Sigmoid colon (tissue), 4 donors: ENCODE measurements around the gene EGR1.

Experiments
- CTCF ChIP-seq, 4 experiments: fragments of 450-650 bp in 3 of 4; fragments of 200-600 bp in 1 of 4; IDR thresholded peaks; one replicate each; pipeline ENCODE4 v1.5.1; 2016 to 2019; ENCODE audit warnings: antibody characterized with exemption in 4 of 4, mild to moderate bottlenecking in 3 of 4, moderate library complexity in 2 of 4
- POLR2A ChIP-seq, 2 donors: fragments of 450-650 bp; IDR thresholded peaks; one replicate each; pipeline ENCODE4 v1.6.1; 2016; ENCODE audit warnings: antibody characterized with exemption in 2 of 2, mild to moderate bottlenecking in 2 of 2, moderate library complexity in 2 of 2
- POLR2AphosphoS5 ChIP-seq, 4 donors: sonication (generic); formaldehyde crosslinking; IDR thresholded peaks; one replicate each; pipeline ENCODE4 v1.6.1; 2017; ENCODE audit warnings: antibody characterized with exemption in 4 of 4

- TF ChIP-seq POLR2A (IDR thresholded peaks at IDR 0.05): no peak
- TF ChIP-seq CTCF (IDR thresholded peaks at IDR 0.05): no peak
- no peak for TF ChIP-seq POLR2AphosphoS5 (IDR thresholded peaks at IDR 0.05)
Observed at GRCh38 chr5:138488481-138488945, 23.2 kb downstream of the EGR1 start.
